T-helper 1 cell treated with Interleukin-12 subunit alpha and Interleukin-12 subunit beta and Interleukin-4 antibody, amounts not matched to agents 30 ng/mL and 1 ng/mL, for 36 hours (primary cell): ENCODE measurements around the gene CSGALNACT2. TPM values are rescaled to one million over a fixed set of nuclear protein-coding genes. Genes with fewer than 3 reads are reported as not detected.
"Not testable (repeated sequence)": the region's sequence is repeated elsewhere in the genome, so short reads cannot be mapped to it uniquely, and the experiment has no call there.

Experiments used
- intact Hi-C: fragments of 100-400 bp; cut with micrococcal nuclease; formaldehyde crosslinking; loops from one replicate; pipeline ENCODE4 v1.15.1; 2024
- total RNA-seq: library from RNA; stranded (reverse); gene quantifications from 2 replicates; pipeline ENCODE4 v1.2.3, GENCODE V29; 2022

CSGALNACT2 gene
- total RNA-seq, 1 donor from 2014 or later = 66.1 TPM

DNA sequence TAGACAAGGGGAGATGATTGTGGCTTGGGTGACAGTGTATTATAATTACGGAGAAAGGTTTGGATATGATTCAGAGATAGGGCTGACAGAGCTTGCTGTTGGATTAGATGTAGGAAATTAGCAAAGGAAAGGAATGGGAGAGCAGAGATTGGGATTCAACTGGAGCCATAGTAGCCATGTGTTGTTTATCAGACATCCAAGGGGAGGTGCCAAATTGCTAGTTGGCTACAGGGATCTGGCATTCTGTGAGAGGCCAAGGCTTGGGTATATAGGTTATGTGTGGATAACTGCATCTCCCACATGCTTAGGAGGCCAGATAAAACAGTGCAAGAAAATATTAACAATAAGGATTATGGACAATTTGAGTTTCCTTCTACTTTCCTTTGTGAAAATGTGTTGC lies 34.9 kb downstream of the CSGALNACT2 start:
- intact Hi-C loops = no loop called here

DNA sequence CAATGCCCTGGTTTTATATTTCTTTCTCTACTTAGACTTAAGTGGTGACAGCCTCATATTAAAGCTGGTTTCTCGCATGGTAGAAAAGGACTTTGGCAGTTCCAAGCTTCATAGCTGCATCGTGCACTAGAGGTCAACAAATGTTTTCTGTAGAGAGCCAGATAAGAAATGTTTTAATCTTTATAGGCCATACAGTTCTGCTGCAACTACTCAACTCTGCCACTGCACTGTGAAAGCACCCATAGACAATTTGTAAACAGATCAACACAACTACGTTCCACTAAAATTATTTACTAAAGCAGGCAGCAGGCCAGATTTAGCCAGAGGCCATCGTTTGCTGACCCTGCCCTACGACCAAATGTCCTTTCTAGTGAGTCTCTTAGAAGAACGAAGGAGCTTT lies 36.7 kb downstream of the CSGALNACT2 start:
- intact Hi-C loops = loop anchor here (1.0 kb wide), 1 partner anchor 35 kb away; no protein-coding TSS in a partner anchor

GRCh38 chr10:43176271-43176670 lies 38.0 kb downstream of the CSGALNACT2 start:
- intact Hi-C loops = no loop called here

- intact Hi-C loops = no loop called here
These were observed 39.4 kb downstream of the CSGALNACT2 start for GRCh38 chr10:43177595-43177994.

GRCh38 chr10:43181146-43181545 lies 42.9 kb downstream of the CSGALNACT2 start:
- intact Hi-C loops = no loop called here

- intact Hi-C loops = not testable (repeated sequence)
These were observed 45.5 kb downstream of the CSGALNACT2 start for GRCh38 chr10:43183764-43184163.

DNA sequence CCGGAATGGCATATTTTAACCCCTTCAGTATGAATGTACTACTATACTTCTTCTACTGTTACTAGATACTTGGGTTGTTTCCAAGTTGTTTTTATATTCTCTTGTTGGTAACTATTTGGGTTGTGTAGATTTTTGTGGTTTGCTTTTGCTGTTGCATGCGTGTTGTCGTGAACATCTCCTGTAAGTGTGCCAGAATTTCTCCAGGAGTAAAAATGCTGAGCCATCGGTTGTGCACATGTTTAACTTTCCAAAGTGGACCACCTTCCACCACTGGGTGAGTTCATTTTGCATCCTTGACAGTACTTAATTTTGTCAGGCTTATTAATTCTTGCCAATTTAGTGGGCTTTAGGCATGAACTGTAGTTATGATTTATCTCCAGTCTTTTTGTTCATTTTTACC lies 47.9 kb downstream of the CSGALNACT2 start:
- intact Hi-C loops = no loop called here

DNA sequence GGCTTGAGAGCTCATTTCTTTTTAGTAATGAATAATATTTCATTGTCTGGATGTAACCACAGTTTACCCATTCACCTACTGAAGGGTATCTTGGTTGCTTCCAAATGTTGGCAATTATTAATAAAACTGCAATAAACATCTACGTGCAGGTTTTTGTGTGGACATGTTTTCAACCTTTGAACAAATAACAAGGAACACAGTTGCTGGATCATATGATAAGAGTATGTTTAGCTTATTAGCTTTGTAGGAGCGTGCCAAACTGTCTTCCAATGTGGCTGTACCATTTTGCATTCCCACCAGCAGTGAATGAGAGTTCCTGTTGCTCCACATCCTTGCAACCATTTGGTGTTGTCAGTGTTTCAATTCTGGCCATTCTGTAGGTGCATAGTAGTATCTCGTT lies 49.0 kb downstream of the CSGALNACT2 start:
- intact Hi-C loops = no loop called here

GRCh38 chr10:43188702-43189101 lies 50.5 kb downstream of the CSGALNACT2 start:
- intact Hi-C loops = no loop called here

GRCh38 chr10:43190289-43190688 lies 52.0 kb downstream of the CSGALNACT2 start:
- intact Hi-C loops = no loop called here

GRCh38 chr10:43190775-43191174 lies 52.5 kb downstream of the CSGALNACT2 start:
- intact Hi-C loops = no loop called here

DNA sequence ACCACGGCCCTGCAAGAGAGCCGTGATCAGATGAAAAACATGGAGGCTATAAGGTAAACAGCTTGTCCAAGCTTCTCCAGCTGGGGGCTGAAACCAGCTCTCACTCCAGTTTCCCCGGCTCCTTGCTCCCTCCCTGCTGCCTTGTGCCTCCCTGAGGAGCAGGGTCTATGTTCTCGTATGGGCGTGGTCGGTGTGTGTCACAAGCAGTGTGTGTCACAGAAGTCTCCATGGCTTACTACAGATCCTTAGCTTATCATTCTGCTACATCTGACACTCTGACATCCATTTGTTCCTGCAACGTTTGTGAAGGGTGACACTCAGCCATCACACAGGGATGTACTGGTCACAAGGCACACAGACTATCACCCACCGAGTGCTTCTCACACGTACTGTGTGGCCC lies 54.6 kb downstream of the CSGALNACT2 start:
- intact Hi-C loops = no loop called here

DNA sequence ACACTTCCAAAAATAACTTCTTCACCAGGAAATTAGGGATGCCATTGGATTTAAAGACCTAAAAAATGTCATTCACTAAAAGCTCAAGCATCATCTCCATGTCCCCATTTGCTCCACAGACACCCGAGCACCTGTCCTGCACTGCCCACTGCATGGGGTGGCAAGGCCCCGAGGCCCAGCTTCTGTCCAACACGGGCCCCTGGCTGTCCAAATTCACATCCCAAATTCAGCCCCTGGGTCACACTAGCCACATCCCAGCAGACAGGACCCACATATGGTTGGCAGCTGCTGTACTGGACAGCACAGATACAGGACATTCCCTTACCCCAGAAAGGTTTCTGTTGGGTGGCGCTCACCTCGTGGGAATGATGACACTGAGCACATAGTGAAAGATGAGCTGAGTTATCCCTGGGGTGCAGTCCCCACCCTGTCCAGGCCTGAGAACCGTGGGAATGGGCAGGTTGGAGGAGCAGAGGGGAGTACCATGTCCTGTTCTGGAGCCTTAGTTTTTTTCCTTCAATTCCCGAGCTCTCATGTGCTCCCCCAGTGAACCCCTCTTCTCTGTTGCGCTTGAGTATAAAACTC lies 55.3 kb downstream of the CSGALNACT2 start:
- intact Hi-C loops = no loop called here

GRCh38 chr10:43194266-43194665 lies 56.0 kb downstream of the CSGALNACT2 start:
- intact Hi-C loops = no loop called here

GRCh38 chr10:43194859-43195258 lies 56.6 kb downstream of the CSGALNACT2 start:
- intact Hi-C loops = no loop called here

GRCh38 chr10:43195557-43195956 lies 57.3 kb downstream of the CSGALNACT2 start:
- intact Hi-C loops = no loop called here

DNA sequence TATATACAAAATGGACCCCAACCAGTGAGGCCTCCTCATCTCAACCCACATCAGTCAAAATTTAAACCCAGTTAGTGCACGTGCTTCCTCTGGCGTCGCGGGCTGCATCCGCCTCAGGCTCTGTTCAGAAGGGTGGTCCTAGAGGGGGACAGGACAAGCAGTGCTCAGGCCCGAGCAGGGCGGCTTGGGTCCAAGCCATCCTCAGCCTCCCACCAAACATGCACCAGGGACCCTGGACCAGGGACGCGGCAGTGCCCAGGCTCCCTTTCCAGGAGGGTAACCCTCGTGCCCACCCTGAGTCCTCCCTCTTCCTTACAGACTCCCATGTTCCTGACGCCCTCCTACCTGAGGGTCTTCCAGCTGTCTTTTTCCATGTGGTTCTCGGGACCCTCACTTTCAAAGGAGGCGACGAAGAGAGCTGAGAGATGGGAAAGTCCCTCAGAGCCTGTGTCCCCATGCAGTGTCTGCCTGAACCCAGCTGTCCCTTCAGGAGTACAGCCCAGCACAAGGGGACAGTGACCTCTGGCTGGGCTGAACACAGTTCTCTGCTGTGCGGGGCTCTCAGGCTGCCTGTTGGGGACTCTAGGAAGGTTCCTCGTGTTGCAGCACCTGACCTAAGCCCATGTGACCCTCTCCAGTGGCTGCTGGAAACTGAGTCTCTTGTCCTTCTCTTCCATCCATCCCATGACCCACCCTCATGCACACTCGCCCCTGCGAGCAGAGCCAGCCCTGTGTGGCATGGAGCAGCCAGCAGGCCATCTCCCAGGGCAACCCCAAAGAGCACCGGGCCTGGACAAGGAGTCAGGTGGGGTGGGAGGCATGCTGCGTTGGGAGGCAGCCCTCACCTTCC lies 58.1 kb downstream of the CSGALNACT2 start:
- intact Hi-C loops = no loop called here

- intact Hi-C loops = no loop called here
These were observed 59.0 kb downstream of the CSGALNACT2 start for GRCh38 chr10:43196981-43197833.

DNA sequence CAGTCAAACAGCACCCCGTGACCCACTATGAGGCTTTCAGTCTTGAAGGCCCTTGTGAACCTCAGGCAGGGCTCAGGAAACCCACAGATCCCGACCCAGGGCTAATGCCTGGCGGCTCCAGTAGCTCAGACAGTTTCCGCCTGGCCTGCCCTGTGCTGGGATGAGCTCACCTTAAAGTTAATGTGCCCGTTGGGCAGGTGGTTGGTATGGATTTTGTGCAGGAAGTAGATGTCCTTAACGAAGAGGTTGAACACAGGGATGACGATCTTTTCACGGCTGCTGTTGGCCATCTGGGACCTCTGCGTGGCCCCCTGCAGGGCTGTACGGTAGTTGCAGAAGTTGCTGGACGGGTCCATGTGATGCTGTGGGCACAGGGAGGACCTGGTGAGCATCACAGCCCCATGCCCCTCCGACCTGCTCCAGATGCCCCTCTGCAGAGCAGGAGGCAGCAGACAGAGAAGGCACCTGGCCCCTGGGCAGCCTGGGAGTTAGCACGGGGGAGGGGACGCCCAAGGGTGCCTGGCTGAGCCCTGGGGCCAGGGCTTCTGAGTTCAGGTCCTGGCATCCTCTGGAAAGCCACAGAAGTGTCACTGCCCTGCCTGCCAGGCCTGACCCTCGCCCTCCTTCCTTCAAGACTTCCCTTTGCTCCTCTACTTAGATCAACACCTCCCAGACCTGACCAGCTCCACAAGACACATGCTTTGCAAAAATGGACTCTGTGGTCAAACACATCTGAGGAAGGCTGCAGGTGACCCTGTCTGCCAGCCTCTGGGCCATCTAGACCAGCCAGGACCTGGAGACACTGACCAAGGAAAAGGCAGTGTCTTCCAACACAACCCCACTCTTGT lies 59.8 kb downstream of the CSGALNACT2 start:
- intact Hi-C loops = no loop called here

- intact Hi-C loops = no loop called here
These were observed 60.4 kb downstream of the CSGALNACT2 start for GRCh38 chr10:43198682-43199005.

GRCh38 chr10:43199088-43199683 lies 60.9 kb downstream of the CSGALNACT2 start:
- intact Hi-C loops = no loop called here
